Epithelial cell of esophagus (primary cell): ENCODE measurements around the gene NARS2.

Experiments
- DNase-seq: peaks from one replicate; pipeline ENCODE4 v3.0.0; 2010; ENCODE audit warnings: low read depth
- H3K4me3 ChIP-seq: 2 replicates; pipeline ENCODE4 v1.5.1; 2011; ENCODE audit warnings: mild to moderate bottlenecking, low read length, control low read depth
- TF ChIP-seq, protein P1 (sequence below): IDR thresholded peaks from 2 replicates; pipeline ENCODE4 v1.5.1; 2011; ENCODE audit warnings: low read depth, mild to moderate bottlenecking, low read length, control low read depth, inconsistent platforms; ENCODE audit not compliant: insufficient read depth; ENCODE audit errors: missing control alignments

Gene NARS2

DNA sequence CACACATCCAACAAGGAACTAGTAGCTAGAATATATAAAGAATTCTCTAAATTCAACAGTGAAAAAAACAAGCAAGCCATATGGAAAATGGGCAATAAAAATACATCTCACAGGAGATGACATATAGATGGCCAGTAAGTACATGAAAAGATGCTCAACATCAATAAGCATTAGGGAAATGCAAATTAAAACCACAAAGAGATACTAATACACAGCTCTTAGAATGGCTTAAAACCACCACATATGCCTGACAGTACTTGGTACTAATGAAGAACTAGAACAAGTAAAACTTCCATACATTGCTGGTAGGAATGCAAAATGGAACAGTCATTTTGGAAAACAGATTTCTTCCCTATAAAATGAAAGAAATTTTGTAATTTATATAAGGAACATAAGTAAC, 85.5 kb downstream of the NARS2 start:
- no peak overlapping the region for H3K4me3 ChIP-seq
- TF ChIP-seq, protein P1, sequence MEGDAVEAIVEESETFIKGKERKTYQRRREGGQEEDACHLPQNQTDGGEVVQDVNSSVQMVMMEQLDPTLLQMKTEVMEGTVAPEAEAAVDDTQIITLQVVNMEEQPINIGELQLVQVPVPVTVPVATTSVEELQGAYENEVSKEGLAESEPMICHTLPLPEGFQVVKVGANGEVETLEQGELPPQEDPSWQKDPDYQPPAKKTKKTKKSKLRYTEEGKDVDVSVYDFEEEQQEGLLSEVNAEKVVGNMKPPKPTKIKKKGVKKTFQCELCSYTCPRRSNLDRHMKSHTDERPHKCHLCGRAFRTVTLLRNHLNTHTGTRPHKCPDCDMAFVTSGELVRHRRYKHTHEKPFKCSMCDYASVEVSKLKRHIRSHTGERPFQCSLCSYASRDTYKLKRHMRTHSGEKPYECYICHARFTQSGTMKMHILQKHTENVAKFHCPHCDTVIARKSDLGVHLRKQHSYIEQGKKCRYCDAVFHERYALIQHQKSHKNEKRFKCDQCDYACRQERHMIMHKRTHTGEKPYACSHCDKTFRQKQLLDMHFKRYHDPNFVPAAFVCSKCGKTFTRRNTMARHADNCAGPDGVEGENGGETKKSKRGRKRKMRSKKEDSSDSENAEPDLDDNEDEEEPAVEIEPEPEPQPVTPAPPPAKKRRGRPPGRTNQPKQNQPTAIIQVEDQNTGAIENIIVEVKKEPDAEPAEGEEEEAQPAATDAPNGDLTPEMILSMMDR: no peak
- DNase-seq: no peak

DNA sequence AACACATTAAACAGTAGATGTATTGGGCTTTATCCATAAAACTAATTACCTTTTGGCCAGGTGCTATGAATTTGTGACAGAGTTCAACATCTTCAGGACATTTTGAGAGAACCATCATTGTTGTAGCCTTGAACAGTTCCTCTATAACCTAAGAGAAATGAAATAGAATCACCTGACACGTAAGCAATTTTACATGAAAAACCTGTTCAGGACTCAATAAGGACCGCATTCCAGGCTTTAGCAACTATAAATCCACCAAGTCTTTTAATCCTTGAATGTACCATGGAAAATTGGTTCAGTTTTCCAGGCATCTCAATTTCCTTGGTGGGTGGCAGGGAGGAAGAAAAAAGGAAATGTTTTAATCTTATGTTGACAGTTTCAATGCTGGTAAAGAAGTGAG, 96.1 kb downstream of the NARS2 start:
- H3K4me3 ChIP-seq: no peak overlapping the region
- DNase-seq: peak; percentile 5
- TF ChIP-seq, protein P1: no peak

DNA sequence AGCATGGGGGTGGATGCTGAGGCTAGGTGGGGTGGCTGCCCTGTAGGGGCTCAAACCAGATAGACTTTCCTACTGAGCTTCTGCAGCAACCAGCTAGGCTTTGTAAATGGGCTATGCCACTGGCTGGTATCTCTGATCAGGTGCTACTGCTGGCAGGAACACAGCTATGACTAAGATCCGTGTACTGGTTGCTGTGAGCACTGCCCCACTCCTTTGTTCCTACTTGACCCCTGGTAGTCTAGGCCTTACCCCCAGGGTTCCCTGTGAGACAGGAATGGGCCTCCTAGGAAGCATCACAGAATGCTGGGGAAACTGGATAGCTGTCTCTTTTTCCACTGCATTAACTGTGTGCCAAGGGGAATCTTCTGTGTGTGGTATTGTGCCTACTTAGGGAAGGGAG, 98.6 kb downstream of the NARS2 start:
- peak; percentile 42 for DNase-seq
- H3K4me3 ChIP-seq: no peak overlapping the region
- TF ChIP-seq, protein P1: no peak

DNA sequence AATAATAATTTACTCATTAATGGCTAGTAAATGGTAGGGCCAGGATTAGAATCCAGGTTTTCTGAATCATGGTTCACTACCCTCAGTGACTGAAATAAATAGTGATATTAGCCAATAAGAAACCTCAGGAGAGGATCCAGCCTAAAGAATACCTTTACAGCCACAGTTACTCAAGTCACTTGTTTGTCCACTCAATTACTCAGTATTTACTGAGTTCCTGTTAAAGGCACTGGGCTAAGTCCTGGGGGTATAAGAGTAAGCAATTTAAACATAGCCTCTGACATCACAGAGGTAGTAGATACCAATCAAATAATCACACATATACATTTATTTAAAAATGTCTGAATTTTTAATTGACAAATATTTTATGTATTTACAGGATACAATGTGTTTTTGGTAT, 100.2 kb downstream of the NARS2 start:
- TF ChIP-seq, protein P1: no peak
- H3K4me3 ChIP-seq: no peak overlapping the region
- peak; percentile 53 for DNase-seq

GRCh38 chr11:78472905-78473304, 101.8 kb downstream of the NARS2 start:
- H3K4me3 ChIP-seq: no peak overlapping the region
- TF ChIP-seq, protein P1: no peak
- DNase-seq: no peak

DNA sequence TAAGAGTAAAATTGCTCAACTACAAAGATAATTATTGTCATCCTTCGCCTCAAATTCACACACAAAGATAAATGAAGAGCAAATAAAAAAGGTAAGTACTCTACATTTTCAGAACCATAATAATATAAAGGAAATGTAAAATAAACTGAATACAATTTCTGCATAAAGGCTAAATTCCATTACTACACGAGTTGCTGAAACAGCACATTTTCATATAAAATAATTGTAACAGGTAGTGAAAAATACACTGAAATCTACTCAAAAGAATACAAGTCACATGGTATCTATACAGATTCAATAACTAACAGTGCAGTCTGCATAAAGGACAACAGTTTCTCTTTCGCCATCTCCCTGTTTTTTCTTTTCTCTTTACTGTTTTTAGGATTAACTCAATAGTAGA, 102.3 kb downstream of the NARS2 start:
- TF ChIP-seq, protein P1: no peak
- no peak for DNase-seq
- no peak overlapping the region for H3K4me3 ChIP-seq

DNA sequence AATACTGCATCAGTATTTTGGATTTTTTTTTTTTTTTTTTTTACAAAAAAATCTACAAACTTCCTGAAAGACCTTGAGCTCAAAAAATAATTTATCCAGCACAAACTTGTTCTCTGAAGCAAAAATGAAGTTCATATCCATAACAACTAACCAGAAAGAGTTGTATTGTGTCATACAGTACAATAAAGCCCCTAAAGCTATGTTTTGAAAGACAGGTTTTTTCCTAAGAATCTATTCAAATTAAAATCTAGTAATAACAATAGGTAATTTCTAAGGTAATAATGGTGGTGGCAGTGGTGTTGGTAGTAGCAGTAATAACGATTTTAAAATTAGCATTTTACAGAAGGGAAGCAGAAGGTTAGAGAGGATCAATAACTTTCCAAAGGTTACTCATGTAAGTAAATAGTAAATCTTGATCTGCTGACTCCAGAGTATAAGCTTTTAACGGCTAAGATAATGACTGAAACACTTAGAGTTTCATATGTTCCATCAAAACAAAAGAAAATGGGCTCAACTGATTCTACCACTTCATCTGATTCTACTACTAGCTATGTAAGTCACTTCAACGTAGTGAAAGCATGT, 103.7 kb downstream of the NARS2 start:
- H3K4me3 ChIP-seq: no peak overlapping the region
- DNase-seq: no peak
- TF ChIP-seq, protein P1: no peak
